Lung (tissue), 12 donors: ENCODE results near the gene MAP3K19. TPM values are rescaled to one million over a fixed set of nuclear protein-coding genes. Genes with fewer than 3 reads are reported as not detected.

ENCODE experiments used
- ATAC-seq: fragments of 200-7000 bp; cut with Tn5 transposase; one replicate; pipeline ENCODE4 v1.9.1; 2020; ENCODE audit warnings: moderate number of reproducible peaks; ENCODE audit not compliant: insufficient read depth, low FRiP score
- DNase-seq, 3 donors: peaks; one replicate each; pipeline ENCODE4 v3.0.0-alpha.2; 2013 to 2017
- H3K27ac ChIP-seq, 2 donors: one replicate each; pipeline ENCODE4 v1.5.1; 2013; ENCODE audit warnings: mild to moderate bottlenecking in 2 of 2, moderate library complexity in 2 of 2, control low read depth in 1 of 2, inconsistent platforms in 1 of 2, low read depth in 1 of 2, low read length in 1 of 2
- H3K27me3 ChIP-seq, 3 donors: one replicate each; pipeline ENCODE4 v1.5.1; 2013; ENCODE audit warnings: low read length in 2 of 3; ENCODE audit not compliant: control insufficient read depth in 3 of 3, insufficient read depth in 3 of 3
- H3K36me3 ChIP-seq, 4 donors: one replicate each; pipeline ENCODE4 v1.5.1; 2013; ENCODE audit warnings: low read length in 4 of 4, mild to moderate bottlenecking in 1 of 4, moderate library complexity in 1 of 4; ENCODE audit not compliant: control insufficient read depth in 4 of 4, insufficient read depth in 4 of 4
- H3K4me1 ChIP-seq, 5 donors: one replicate each; pipeline ENCODE4 v1.5.1; 2013; ENCODE audit warnings: low read length in 5 of 5, mild to moderate bottlenecking in 2 of 5, moderate library complexity in 1 of 5; ENCODE audit not compliant: control insufficient read depth in 5 of 5, insufficient read depth in 5 of 5
- H3K4me3 ChIP-seq: one replicate; pipeline ENCODE4 v1.5.1; 2013; ENCODE audit warnings: mild to moderate bottlenecking, control low read depth, moderate library complexity
- H3K9ac ChIP-seq, 2 donors: one replicate each; pipeline ENCODE4 v1.5.1; 2013; ENCODE audit warnings: low read length in 2 of 2, control low read depth in 1 of 2; ENCODE audit not compliant: insufficient read depth in 1 of 2
- H3K9me3 ChIP-seq, 4 donors: one replicate each; pipeline ENCODE4 v1.5.1; 2013; ENCODE audit warnings: low read length in 3 of 4, mild to moderate bottlenecking in 1 of 4, moderate library complexity in 1 of 4; ENCODE audit not compliant: control insufficient read depth in 4 of 4, insufficient read depth in 3 of 4
- WGBS, 2 donors: extraction: QIAGEN DNeasy Blood & Tissue Kit; methylation state at CpG; one replicate each; pipeline ENCODE4 v1.1.7; 2013; 5-methylcytosine and 5-hydroxymethylcytosine counted together
- polyA plus RNA-seq, 2 donors: library from polyadenylated mRNA; stranded (reverse); fragments of 200-250 nt; gene quantifications; one replicate each; pipeline ENCODE4 v1.2.1, GENCODE V29; 2013
- total RNA-seq, 2 donors: library from RNA; depleted of rRNA in 1 of 2; stranded (reverse); fragments of >200 nt in 1 of 2; gene quantifications; one replicate each; pipeline ENCODE4 v1.2.1, GENCODE V29; 2014 to 2021
- TF ChIP-seq, protein P1 (sequence below): IDR thresholded peaks from 2 replicates; pipeline ENCODE4 v1.5.1; 2012; ENCODE audit warnings: mild to moderate bottlenecking; ENCODE audit errors: control extremely low read depth, extremely low read depth
- donor health status: control.
- donor health status: control.
- donor health status: Bipolar disorder and iron deficiency.
- donor health status: healthy.
- donor health status: DM: yes; HTN: yes; CAD: no.

Gene MAP3K19
- total and polyA plus RNA-seq, 4 donors: 1.9 to 21.1 (median 6.9) TPM

DNA sequence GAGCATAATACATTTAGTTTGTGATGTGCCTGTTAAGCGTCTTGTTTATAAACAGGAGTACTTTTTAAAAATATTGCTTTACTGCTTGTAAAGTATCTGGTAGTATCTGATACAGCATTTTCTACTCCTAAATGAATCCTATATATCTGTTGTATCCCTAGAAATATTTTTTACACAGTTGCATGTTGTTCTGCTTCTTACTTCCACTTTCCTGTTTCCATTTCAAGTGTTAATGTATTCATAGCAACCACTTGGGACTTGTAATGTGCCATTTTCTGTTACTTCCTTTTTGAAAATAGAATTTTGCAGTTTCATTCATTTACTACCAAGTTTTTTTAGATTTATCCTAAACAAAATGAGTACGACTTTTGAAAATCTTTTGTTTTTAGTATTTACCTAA is 103.7 kb downstream of the MAP3K19 start:
- no peak overlapping the region for H3K27ac ChIP-seq
- peaks cover 14 to 48% (median 37%) of the 10 kb centered on the region in 4 donors for H3K36me3 ChIP-seq
- H3K27me3 ChIP-seq: no peaks in the 10 kb centered on the region
- DNase-seq: no peak
- no peak overlapping the region for H3K9ac ChIP-seq
- no peaks in the 10 kb centered on the region for H3K9me3 ChIP-seq
- TF ChIP-seq, protein P1, sequence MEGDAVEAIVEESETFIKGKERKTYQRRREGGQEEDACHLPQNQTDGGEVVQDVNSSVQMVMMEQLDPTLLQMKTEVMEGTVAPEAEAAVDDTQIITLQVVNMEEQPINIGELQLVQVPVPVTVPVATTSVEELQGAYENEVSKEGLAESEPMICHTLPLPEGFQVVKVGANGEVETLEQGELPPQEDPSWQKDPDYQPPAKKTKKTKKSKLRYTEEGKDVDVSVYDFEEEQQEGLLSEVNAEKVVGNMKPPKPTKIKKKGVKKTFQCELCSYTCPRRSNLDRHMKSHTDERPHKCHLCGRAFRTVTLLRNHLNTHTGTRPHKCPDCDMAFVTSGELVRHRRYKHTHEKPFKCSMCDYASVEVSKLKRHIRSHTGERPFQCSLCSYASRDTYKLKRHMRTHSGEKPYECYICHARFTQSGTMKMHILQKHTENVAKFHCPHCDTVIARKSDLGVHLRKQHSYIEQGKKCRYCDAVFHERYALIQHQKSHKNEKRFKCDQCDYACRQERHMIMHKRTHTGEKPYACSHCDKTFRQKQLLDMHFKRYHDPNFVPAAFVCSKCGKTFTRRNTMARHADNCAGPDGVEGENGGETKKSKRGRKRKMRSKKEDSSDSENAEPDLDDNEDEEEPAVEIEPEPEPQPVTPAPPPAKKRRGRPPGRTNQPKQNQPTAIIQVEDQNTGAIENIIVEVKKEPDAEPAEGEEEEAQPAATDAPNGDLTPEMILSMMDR: no peak
- H3K4me3 ChIP-seq: no peak overlapping the region
- 74 to 82% methylated on average over 2 of the region's 2 CpGs for WGBS, 2 donors
- no peak for ATAC-seq
- H3K4me1 ChIP-seq: peaks cover 0 to 4% (median 0%) of the 10 kb centered on the region in 5 donors

DNA sequence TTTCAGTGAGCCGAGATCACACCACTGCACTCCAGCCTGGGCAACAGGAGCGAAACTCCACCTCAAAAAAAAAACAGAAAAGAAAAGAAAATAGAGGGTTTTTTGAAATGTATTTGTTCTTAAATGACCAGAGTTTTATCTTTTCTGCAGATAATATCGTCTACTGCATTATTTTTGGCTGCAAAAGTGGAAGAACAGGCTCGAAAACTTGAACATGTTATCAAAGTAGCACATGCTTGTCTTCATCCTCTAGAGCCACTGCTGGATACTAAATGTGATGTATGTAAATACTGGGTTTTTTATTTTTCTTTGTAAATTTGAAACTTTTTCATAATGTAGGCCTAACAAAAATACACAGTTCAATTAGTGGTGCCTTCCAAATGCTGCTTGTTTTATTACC is 110.6 kb downstream of the MAP3K19 start:
- 76 to 91% methylated on average over 4 of the region's 4 CpGs for WGBS, 2 donors
- no peak overlapping the region for H3K9ac ChIP-seq
- H3K36me3 ChIP-seq: peaks cover 8 to 29% (median 15%) of the 10 kb centered on the region in 4 donors
- H3K27me3 ChIP-seq: no peaks in the 10 kb centered on the region
- no peak for ATAC-seq
- no peak overlapping the region for H3K4me3 ChIP-seq
- no peak overlapping the region for H3K27ac ChIP-seq
- H3K9me3 ChIP-seq: no peaks in the 10 kb centered on the region
- DNase-seq: peak in 1 of 3 donors; percentile 37
- peaks cover 0 to 15% (median 10%) of the 10 kb centered on the region in 5 donors for H3K4me1 ChIP-seq
- TF ChIP-seq, protein P1: no peak

DNA sequence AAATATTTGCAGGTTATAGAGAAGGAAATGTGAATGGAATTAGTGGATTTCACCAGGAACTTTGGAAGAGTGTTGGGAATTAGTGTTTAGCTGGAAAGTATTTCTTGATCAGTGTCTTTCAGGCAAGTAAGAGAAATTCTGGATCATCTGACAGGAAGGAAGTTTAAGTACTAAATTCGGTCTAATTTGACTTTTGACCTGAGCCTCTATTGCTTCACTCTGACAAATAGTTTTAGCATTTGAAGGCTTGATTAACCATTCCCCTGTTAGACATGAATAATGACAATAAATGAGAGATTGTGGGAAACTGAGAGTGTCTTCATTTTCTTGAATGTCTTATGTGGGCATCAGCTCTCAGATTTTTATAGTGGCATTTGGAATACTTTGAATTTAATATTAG is 112.6 kb downstream of the MAP3K19 start:
- Histone ChIP-seq H3K9me3 (no peaks in the 10 kb centered on the region), H3K4me1 (peaks cover 0 to 15% (median 10%) of the 10 kb centered on the region in 5 donors), H3K9ac (no peak overlapping the region), H3K4me3 (no peak overlapping the region), H3K27ac (no peak overlapping the region), H3K36me3 (peaks cover 2 to 15% (median 5%) of the 10 kb centered on the region in 4 donors), H3K27me3 (no peaks in the 10 kb centered on the region)
- DNase-seq (no peak), ATAC-seq (no peak)
- TF ChIP-seq, protein P1: no peak
- WGBS, 2 donors: 0 to 2% methylated on average over 1 of the region's 1 CpG

- peaks cover 0 to 12% (median 3%) of the 10 kb centered on the region in 4 donors for H3K36me3 ChIP-seq
- TF ChIP-seq, protein P1: no peak
- no peak overlapping the region for H3K9ac ChIP-seq
- no peaks in the 10 kb centered on the region for H3K9me3 ChIP-seq
- no peak overlapping the region for H3K4me3 ChIP-seq
- H3K27ac ChIP-seq: no peak overlapping the region
- ATAC-seq: no peak
- WGBS, 2 donors: 53 to 58% methylated on average over 2 of the region's 2 CpGs
- DNase-seq: no peak
- no peaks in the 10 kb centered on the region for H3K27me3 ChIP-seq
- H3K4me1 ChIP-seq: peaks cover 0 to 15% (median 10%) of the 10 kb centered on the region in 5 donors
Observed at GRCh38 chr2:134934150-134934549, 113.1 kb downstream of the MAP3K19 start.
